Aorta (tissue), 5 donors: Measurements from ENCODE around the gene HTR3C. TPM values are rescaled to one million over a fixed set of nuclear protein-coding genes. Genes with fewer than 3 reads are reported as not detected.
"Not testable (repeated sequence)": the region's sequence is repeated elsewhere in the genome, so short reads cannot be mapped to it uniquely, and the experiment has no call there.

Experiments
- ATAC-seq: fragments of 200-7000 bp; cut with Tn5 transposase; one replicate; pipeline ENCODE4 v1.9.1; 2022; ENCODE audit warnings: moderate library complexity; ENCODE audit not compliant: low FRiP score
- DNase-seq, 2 donors: peaks; one replicate each; pipeline ENCODE4 v3.0.0-alpha.2; 2020
- H3K27ac ChIP-seq, 2 donors: one replicate each; pipeline ENCODE4 v1.5.1; 2013; ENCODE audit warnings: low read length in 2 of 2, mild to moderate bottlenecking in 2 of 2, moderate library complexity in 2 of 2, control low read depth in 1 of 2, inconsistent platforms in 1 of 2, low read depth in 1 of 2
- H3K27me3 ChIP-seq, 2 donors: one replicate each; pipeline ENCODE4 v1.6.1; 2013; ENCODE audit warnings: control low read depth in 1 of 2, low read length in 1 of 2, mild to moderate bottlenecking in 1 of 2, moderate library complexity in 1 of 2; ENCODE audit not compliant: insufficient read depth in 2 of 2, control insufficient read depth in 1 of 2
- H3K36me3 ChIP-seq, 2 donors: one replicate each; pipeline ENCODE4 v1.6.1; 2013; ENCODE audit warnings: control low read depth in 1 of 2, low read length in 1 of 2, mild to moderate bottlenecking in 1 of 2; ENCODE audit not compliant: insufficient read depth in 2 of 2, control insufficient read depth in 1 of 2
- H3K4me1 ChIP-seq, 2 donors: one replicate each; pipeline ENCODE4 v1.6.1; 2013; ENCODE audit warnings: low read length in 2 of 2, control low read depth in 1 of 2, mild to moderate bottlenecking in 1 of 2, moderate library complexity in 1 of 2; ENCODE audit not compliant: insufficient read depth in 2 of 2, control insufficient read depth in 1 of 2
- H3K4me3 ChIP-seq, 2 donors: one replicate each; pipeline ENCODE4 v1.5.1; 2013; ENCODE audit warnings: low read length in 2 of 2, control low read depth in 1 of 2, mild to moderate bottlenecking in 1 of 2
- H3K9me3 ChIP-seq: one replicate; pipeline ENCODE4 v1.6.1; 2013; ENCODE audit warnings: mild to moderate bottlenecking, low read length; ENCODE audit not compliant: control insufficient read depth
- WGBS, 2 donors: extraction: QIAGEN DNeasy Blood & Tissue Kit; methylation state at CpG; one replicate each; pipeline ENCODE4 v1.1.7; 2013; 5-methylcytosine and 5-hydroxymethylcytosine counted together
- intact Hi-C, 2 donors: fragments of 100-400 bp; cut with DNase I; formaldehyde crosslinking; loops; one replicate each; pipeline versions ENCODE4 v1.14.2 to v1.15.0; 2022
- polyA plus RNA-seq, 2 donors: library from polyadenylated mRNA; stranded (reverse); fragments of 200-250 nt; gene quantifications; one replicate each; pipeline ENCODE4 v1.2.3, GENCODE V29; 2013
- total RNA-seq, 2 donors: library from RNA; stranded (reverse); fragmentation: NEBNext Ultra II Directional; extraction: Animal tissue kit (Norgen Biotek cat#: 25700); gene quantifications; one replicate each; pipeline ENCODE4 v1.2.1, GENCODE V29; 2021
- donor health status: healthy with polysubstance abuse.
- donor health status: Bipolar disorder and iron deficiency.
- donor health status: DM: no; HTN: no; CAD: no.
- donor health status: DM: no; HTN: no; CAD: no.
- donor health status: DM: yes; HTN: yes; CAD: no.

HTR3C gene
- total and polyA plus RNA-seq, 4 donors, result not detected

DNA sequence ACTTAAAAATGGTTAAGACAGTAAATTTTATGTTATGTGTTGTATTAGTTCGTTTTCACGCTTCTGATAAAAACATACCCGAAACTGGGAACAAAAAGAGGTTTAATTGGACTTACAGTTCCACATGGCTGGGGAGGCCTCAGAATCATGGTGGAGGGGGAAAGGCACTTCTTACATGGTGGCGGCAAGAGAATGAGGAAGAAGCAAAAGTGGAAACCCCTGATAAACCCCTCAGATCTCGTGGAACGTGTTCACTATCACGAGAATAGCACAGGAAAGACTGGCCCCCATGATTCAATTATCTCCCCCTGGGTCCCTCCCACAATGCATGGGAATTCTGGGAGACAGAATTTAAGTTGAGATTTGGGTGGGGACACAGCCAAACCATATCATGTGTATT lies 18.3 kb downstream of the HTR3C start:
- H3K4me1 ChIP-seq, intact Hi-C loops: not testable (repeated sequence)

DNA sequence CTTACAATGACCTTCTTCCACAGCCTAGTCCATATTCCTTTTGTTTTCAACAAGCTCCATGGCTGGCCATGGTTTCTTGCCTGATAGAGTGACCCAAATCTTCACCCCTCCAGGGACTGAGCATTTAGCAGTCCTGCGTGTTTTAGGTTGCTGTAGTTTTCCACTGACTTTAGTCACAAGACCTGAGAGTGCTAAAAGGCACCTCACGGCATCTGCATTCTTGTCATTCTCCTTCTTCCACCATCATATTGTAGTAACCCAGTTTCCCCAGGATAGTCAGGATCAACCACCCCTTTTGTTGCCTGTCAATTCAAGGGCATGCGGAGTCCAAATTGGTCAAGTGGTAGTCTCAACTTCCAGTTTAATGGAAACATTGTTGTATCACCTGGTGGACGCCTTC lies 20.8 kb downstream of the HTR3C start:
- ATAC-seq (no peak), DNase-seq (no peak)
- no peaks in the 10 kb centered on the region for H3K36me3 ChIP-seq
- H3K27ac ChIP-seq, result no peak overlapping the region
- no peaks in the 10 kb centered on the region for H3K4me1 ChIP-seq
- H3K9me3 ChIP-seq, result no peaks in the 10 kb centered on the region
- no peaks in the 10 kb centered on the region for H3K27me3 ChIP-seq
- intact Hi-C loops, result no loop called here
- no peak overlapping the region for H3K4me3 ChIP-seq
- WGBS, 2 donors, result 56 to 63% methylated on average over 4 of the region's 4 CpGs

More for the DNA sequence above, 18.3 kb downstream of the HTR3C start:
- not testable (repeated sequence) for H3K27me3 ChIP-seq, H3K9me3 ChIP-seq, H3K4me3 ChIP-seq, H3K36me3 ChIP-seq, DNase-seq, H3K27ac ChIP-seq, ATAC-seq
- WGBS, 2 donors, result 90% methylated on average over 7 of the region's 7 CpGs

DNA sequence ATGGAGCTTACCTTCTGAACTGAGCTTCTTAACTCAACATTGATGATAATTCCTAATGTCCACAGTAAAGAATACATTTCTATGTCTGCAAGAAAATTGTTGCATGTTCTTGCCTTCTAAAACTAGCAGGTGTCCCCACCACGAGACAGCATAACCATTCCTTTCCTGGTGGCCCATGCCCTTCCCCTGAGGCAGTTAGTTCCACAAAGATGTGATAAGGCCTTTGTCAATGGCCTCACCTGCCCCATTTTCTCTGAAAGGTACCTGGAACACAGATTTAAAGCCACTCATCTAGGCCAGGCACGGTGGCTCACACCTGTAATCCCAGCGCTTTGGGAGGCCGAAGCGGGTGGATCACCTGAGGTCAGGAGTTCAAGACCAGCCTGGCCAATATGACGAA lies 23.1 kb downstream of the HTR3C start:
- no peaks in the 10 kb centered on the region for H3K9me3 ChIP-seq
- DNase-seq (no peak), ATAC-seq (no peak)
- no peak overlapping the region for H3K4me3 ChIP-seq
- whole genome bisulfite sequencing, 2 donors, result 91 to 92% methylated on average over 6 of the region's 6 CpGs
- no peak overlapping the region for H3K27ac ChIP-seq
- no peaks in the 10 kb centered on the region for H3K27me3 ChIP-seq
- no peaks in the 10 kb centered on the region for H3K36me3 ChIP-seq
- no peaks in the 10 kb centered on the region for H3K4me1 ChIP-seq
- intact Hi-C loops, result no loop called here

DNA sequence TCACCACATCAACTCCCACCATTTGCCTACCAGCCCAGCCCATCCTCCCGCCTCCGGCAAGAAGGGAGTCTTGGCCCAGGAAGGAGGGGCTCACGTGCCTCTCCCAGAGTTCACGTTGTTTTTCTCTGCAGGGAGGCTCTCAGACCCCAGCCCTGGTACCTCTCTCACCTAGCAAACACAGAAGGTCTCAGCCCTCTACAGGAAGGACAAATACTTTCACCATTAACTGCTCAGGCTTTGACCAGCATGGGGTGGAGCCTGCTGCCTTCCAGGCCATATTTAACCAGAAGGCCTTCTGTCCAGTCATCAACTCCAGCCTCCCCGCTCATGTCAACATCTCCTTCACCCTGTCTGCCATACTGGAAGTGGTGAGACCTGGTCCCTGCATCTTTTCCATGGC lies 25.0 kb downstream of the HTR3C start:
- intact Hi-C loops, result no loop called here
- no peak overlapping the region for H3K27ac ChIP-seq
- DNase-seq, result no peak
- no peak for ATAC-seq
- H3K27me3 ChIP-seq, result no peaks in the 10 kb centered on the region
- 54 to 60% methylated on average over 5 of the region's 5 CpGs for WGBS, 2 donors
- no peak overlapping the region for H3K4me3 ChIP-seq
- no peaks in the 10 kb centered on the region for H3K4me1 ChIP-seq
- no peaks in the 10 kb centered on the region for H3K36me3 ChIP-seq
- H3K9me3 ChIP-seq, result no peaks in the 10 kb centered on the region

DNA sequence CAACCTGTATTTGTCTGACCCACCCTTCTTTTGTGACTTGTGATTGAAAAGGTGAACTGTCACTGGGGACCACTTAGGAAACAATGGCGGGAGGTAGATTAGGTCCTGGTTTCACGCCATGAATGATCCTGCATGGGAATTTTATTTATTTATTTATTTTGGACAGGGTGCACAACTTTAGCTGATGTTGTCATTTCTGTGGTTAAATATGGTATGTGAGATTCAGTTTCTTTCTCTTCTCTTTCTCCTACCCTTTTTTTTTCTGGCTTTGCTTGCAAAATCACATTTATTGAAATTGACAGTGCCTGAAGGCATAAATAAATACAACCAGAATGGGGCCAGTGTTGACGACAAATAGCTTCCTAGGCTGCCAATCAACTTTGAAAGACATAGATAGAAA lies 26.0 kb downstream of the HTR3C start:
- DNase-seq (no peak), ATAC-seq (no peak)
- intact Hi-C loops, result no loop called here
- 60 to 71% methylated on average over 3 of the region's 3 CpGs for WGBS, 2 donors
- Histone ChIP-seq H3K27me3 (no peaks in the 10 kb centered on the region), H3K9me3 (no peaks in the 10 kb centered on the region), H3K27ac (no peak overlapping the region), H3K36me3 (no peaks in the 10 kb centered on the region), H3K4me3 (no peak overlapping the region), H3K4me1 (no peaks in the 10 kb centered on the region)

DNA sequence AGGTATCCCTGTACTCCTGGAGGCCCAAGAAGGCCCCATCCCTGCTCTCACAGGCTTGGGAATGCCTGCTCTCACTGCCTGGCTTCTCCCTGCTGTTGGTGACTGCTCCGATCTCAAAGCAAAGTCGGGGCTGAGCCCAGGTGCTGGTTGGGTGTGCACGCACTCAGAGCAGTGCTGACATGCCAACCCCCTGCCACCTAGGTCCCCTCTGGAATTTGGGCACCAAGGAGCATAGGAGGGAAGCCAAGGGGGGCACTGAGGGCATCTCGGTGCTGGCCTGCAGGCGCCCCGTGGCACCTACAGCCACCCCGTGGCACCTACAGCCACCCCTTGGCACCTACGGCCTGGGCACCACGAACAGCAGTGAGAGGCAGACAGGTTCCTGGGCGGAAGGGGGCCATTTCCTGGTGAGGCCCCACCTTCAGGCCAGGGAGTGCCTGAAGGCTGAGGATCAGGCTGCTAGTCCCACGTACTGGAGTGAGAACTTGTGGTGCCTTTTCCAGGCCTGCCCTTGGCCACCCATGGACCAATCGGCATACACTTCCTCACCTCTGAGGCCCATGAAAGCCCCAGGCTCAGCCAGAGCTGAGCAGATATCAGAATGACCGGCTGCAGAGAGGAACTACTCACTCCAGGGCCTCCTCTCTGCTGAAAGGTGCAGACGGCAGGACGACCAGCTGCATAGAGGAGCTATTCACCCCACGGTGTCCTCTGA lies 28.4 kb downstream of the HTR3C start:
- H3K4me3 ChIP-seq, result no peak overlapping the region
- WGBS, 2 donors, result 85 to 86% methylated on average over 16 of the region's 16 CpGs
- no peak overlapping the region for H3K27ac ChIP-seq
- H3K4me1 ChIP-seq, result no peaks in the 10 kb centered on the region
- no peaks in the 10 kb centered on the region for H3K27me3 ChIP-seq
- no peak for ATAC-seq
- H3K36me3 ChIP-seq, result no peaks in the 10 kb centered on the region
- no peak for DNase-seq
- intact Hi-C loops, result no loop called here
- peaks cover 2% of the 10 kb centered on the region for H3K9me3 ChIP-seq

DNA sequence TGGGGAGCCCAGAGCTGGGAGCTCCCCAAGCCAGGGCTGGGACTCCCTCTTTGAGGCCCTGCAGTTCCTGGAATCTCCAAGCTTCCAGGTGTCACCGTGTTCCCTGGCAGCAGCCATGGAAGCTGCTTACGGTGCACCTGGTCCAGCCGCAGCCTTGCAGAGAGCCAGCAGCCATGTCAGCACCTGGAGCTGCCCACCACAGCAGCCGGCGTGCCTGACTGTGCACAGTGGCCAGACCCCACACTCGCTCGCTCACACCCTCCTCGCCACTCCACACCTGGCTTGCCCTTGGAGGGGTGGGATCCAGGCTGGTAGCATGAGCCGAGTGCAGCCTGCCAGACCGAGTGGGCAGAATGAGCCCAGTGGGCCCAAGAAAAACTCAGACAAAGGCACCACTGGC lies 29.2 kb downstream of the HTR3C start:
- Histone ChIP-seq H3K27ac (no peak overlapping the region), H3K36me3 (no peaks in the 10 kb centered on the region), H3K27me3 (no peaks in the 10 kb centered on the region), H3K9me3 (peaks cover 2% of the 10 kb centered on the region), H3K4me3 (no peak overlapping the region), H3K4me1 (no peaks in the 10 kb centered on the region)
- WGBS, 2 donors, result 86 to 90% methylated on average over 10 of the region's 10 CpGs
- no peak for DNase-seq
- no peak for ATAC-seq
- intact Hi-C loops, result no loop called here

DNA sequence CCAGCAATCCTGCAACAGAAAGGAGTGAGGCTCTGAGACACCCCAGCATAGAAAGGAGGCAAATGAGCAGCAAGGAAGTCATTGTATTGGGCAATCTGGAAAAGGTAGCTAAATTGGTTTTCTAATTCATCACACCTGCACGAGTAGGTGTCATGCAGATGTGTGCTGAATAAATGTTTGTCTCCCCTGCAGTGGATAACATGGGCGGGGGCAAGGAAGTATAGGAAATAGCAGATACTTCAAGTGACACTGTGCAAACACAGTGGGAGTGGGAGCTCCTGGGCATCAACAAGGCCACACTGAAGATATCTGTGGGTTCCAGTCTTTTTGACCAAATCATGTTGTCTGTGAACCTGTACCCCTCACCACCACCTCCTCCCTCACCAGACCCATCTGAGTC lies 29.6 kb downstream of the HTR3C start:
- no peak for DNase-seq
- H3K9me3 ChIP-seq, result peaks cover 2% of the 10 kb centered on the region
- ATAC-seq, result no peak
- WGBS, 2 donors, result 59 to 68% methylated on average over 2 of the region's 2 CpGs
- intact Hi-C loops, result no loop called here
- H3K36me3 ChIP-seq, result no peaks in the 10 kb centered on the region
- no peak overlapping the region for H3K4me3 ChIP-seq
- H3K4me1 ChIP-seq, result no peaks in the 10 kb centered on the region
- no peaks in the 10 kb centered on the region for H3K27me3 ChIP-seq
- H3K27ac ChIP-seq, result no peak overlapping the region

DNA sequence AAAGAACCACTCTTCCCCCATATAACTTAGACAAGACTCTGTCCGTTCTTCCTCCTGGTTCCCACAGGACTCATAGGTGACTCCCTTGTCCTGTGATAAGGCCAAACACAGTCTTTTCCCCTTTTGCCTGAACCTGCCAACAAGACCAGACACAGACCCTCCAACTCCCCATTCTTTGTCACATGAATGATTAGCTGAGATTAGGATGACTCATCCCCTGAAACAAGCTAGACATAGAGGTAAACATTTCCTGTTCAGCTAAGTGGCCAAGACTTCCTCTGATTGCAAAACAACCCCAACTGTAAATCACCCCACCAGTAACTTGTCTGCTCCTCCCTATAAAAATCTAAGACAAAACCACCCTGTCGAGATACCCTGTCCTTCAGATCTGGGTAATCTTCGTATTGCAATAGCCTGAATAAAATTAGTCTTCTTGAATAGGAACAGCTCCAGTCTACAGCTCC lies 32.6 kb downstream of the HTR3C start:
- intact Hi-C loops, result no loop called here
- DNase-seq (no peak), ATAC-seq (no peak)
- WGBS, 2 donors, result 72 to 78% methylated on average over 3 of the region's 3 CpGs
- H3K4me1 ChIP-seq, result no peaks in the 10 kb centered on the region
- no peaks in the 10 kb centered on the region for H3K36me3 ChIP-seq
- H3K4me3 ChIP-seq, result no peak overlapping the region
- no peak overlapping the region for H3K27ac ChIP-seq
- peaks cover 2% of the 10 kb centered on the region for H3K9me3 ChIP-seq
- no peaks in the 10 kb centered on the region for H3K27me3 ChIP-seq
